Thoracic aorta (tissue), 2 donors: ENCODE data around the gene TRAPPC4. TPM values are rescaled to one million over a fixed set of nuclear protein-coding genes. Genes with fewer than 3 reads are reported as not detected.
"Not testable (repeated sequence)": the region's sequence is repeated elsewhere in the genome, so short reads cannot be mapped to it uniquely, and the experiment has no call there.

Experiments
- ATAC-seq: fragments of 150-250 bp; one replicate; pipeline ENCODE4 v1.8.0; 2017; ENCODE audit warnings: low read depth; ENCODE audit not compliant: insufficient number of reproducible peaks, low FRiP score
- DNase-seq: peaks from one replicate; pipeline ENCODE4 v3.0.0-alpha.2; 2020; ENCODE audit warnings: low spot score
- H3K27ac ChIP-seq, 2 donors: fragments of 200-600 bp; sonication (generic); 1 replicate in 1 of 2; 2 replicates in 1 of 2; pipeline ENCODE4 v1.5.1; 2016; ENCODE audit warnings: mild to moderate bottlenecking in 2 of 2, moderate library complexity in 2 of 2
- H3K27me3 ChIP-seq: fragments of 200-600 bp; sonication (generic); replicated peaks from 2 replicates; pipeline ENCODE4 v1.6.0; 2016; ENCODE audit warnings: mild to moderate bottlenecking; ENCODE audit not compliant: insufficient read depth
- H3K36me3 ChIP-seq: fragments of 200-600 bp; sonication (generic); one replicate; pipeline ENCODE4 v1.5.1; 2016
- H3K4me1 ChIP-seq, 2 donors: fragments of 200-600 bp; sonication (generic); 1 replicate in 1 of 2; 2 replicates in 1 of 2; pipeline versions ENCODE4 v1.5.1 to v1.6.0; 2016; ENCODE audit warnings: low read depth in 2 of 2, mild to moderate bottlenecking in 1 of 2; ENCODE audit not compliant: control insufficient read depth in 1 of 2
- H3K4me3 ChIP-seq: fragments of 200-600 bp; sonication (generic); 2 replicates; pipeline ENCODE4 v1.5.1; 2016; ENCODE audit warnings: mild to moderate bottlenecking
- H3K9me3 ChIP-seq: fragments of 200-600 bp; sonication (generic); 2 replicates; pipeline ENCODE4 v1.5.1; 2016
- CTCF ChIP-seq: fragments of 200-600 bp; sonication (generic); IDR thresholded peaks from one replicate; pipeline ENCODE4 v1.5.1; 2019; ENCODE audit warnings: antibody characterized with exemption
- total RNA-seq, 2 donors: library from RNA; depleted of rRNA; stranded (reverse); fragments of >200 nt; gene quantifications; one replicate each; pipeline versions ENCODE4 v1.1.0 to v1.2.3, GENCODE V29; 2016

TRAPPC4 gene
- total RNA-seq, 2 donors from 2014 or later, result 58.2 to 63.0 TPM

DNA sequence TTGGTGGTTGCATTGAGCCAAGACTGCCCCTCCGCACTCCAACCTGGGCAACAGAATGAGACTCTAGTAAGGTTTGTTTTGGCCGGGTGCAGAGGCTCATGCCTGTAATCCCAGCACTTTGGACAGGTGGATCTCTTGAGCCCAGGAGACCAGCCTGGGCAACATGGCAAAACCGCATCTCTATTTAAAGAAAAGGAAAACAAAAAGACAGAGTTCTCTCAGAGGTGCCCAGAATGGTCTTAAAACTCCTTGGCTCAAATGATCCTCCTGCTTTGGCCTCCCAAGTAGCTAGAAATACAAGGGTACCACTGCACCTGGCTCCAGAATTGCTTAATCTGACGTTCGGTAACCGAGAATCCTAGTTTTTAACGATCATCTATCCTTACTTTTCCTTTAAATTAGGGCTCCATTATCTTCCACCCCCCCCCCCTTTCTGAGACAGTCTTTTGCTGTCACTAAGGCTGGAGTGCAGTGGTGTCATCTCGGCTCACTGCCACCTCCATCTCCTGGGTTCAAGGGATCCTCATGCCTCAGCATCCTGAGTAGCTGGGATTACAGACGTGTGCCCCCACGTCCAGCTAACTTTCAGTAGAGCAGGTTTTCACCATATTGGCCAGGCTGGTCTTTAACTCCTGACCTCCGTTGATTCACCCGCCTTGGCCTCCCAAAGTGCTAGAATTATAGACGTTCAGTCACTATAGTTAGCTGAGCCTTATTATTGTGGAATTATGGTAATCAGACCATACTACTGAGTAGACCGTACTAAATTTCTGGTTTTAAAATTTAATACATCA, 2.2 kb upstream of the TRAPPC4 start:
- no peaks in the 10 kb centered on the region for H3K9me3 ChIP-seq
- no peak for TF ChIP-seq CTCF
- no peak for ATAC-seq
- H3K27me3 ChIP-seq, result no peaks in the 10 kb centered on the region
- H3K36me3 ChIP-seq, result peaks cover 32% of the 10 kb centered on the region
- peak overlapping the region; percentile 99 for H3K4me3 ChIP-seq
- H3K4me1 ChIP-seq, result peaks cover 21 to 45% of the 10 kb centered on the region in 2 donors
- peak overlapping the region in 1 of 2 donors; percentile 97 for H3K27ac ChIP-seq
- no peak for DNase-seq

- not testable (repeated sequence) for ATAC-seq, DNase-seq, H3K9me3 ChIP-seq, H3K27me3 ChIP-seq
- H3K27ac ChIP-seq, result peak overlapping the region; percentile 88 to 97
- H3K36me3 ChIP-seq, result peaks cover 34% of the 10 kb centered on the region
- H3K4me1 ChIP-seq, result peaks cover 23 to 47% of the 10 kb centered on the region in 2 donors
- peak overlapping the region; percentile 99 for H3K4me3 ChIP-seq
Measured at GRCh38 chr11:119017377-119017776, 1.2 kb upstream of the TRAPPC4 start.

DNA sequence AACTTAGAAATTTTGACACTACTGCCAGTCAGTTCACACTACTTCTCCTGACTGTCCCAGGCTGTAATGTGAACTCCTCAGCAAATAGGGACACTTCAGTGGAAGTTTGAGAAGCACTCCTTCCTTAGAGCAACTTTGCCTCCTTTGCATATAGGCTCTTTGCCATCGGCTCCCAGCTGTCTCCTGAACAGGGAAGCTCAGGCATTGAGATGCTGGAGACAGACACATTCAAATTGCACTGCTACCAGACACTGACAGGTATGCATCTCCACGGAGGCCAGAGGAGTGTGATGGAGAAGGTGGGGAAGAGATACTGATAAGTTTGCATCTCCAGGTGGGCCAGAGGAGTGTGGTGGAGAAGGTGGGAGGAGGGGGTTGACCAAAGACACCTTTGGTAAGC, 1.4 kb downstream of the TRAPPC4 start:
- ATAC-seq, result no peak
- H3K9me3 ChIP-seq, result no peaks in the 10 kb centered on the region

GRCh38 chr11:119021631-119022030, 3.1 kb downstream of the TRAPPC4 start:
- ATAC-seq (no peak), DNase-seq (no peak)
- Histone ChIP-seq H3K36me3 (peaks cover 26% of the 10 kb centered on the region), H3K9me3 (no peaks in the 10 kb centered on the region), H3K27me3 (no peaks in the 10 kb centered on the region), H3K27ac (no peak overlapping the region), H3K4me1 (peaks cover 17 to 59% of the 10 kb centered on the region in 2 donors), H3K4me3 (no peak overlapping the region)
- TF ChIP-seq CTCF, result no peak

More for the DNA sequence above, 1.4 kb downstream of the TRAPPC4 start:
- Histone ChIP-seq H3K27ac (no peak overlapping the region), H3K27me3 (no peaks in the 10 kb centered on the region), H3K36me3 (peaks cover 33% of the 10 kb centered on the region), H3K4me3 (peak overlapping the region; percentile 99), H3K4me1 (peaks cover 23 to 64% of the 10 kb centered on the region in 2 donors)
- no peak for TF ChIP-seq CTCF
- DNase-seq, result no peak

- TF ChIP-seq CTCF, result no peak
- ATAC-seq (no peak), DNase-seq (no peak)
- peaks cover 26% of the 10 kb centered on the region for H3K36me3 ChIP-seq
- peaks cover 12 to 50% of the 10 kb centered on the region in 2 donors for H3K4me1 ChIP-seq
- H3K27ac ChIP-seq, result no peak overlapping the region
- H3K27me3 ChIP-seq, result no peaks in the 10 kb centered on the region
- no peaks in the 10 kb centered on the region for H3K9me3 ChIP-seq
- no peak overlapping the region for H3K4me3 ChIP-seq
Measured at GRCh38 chr11:119023741-119024140, 5.2 kb downstream of the TRAPPC4 start.
